Keratinocyte (primary cell): Measurements from ENCODE around the gene SP140.

Source experiments
- EZH2 ChIP-seq: IDR thresholded peaks from one replicate; pipeline ENCODE4 v1.6.1; 2012; ENCODE audit warnings: inconsistent platforms, mild to moderate bottlenecking, low read length, moderate library complexity
- TF ChIP-seq, protein P1 (sequence below), 3 experiments: IDR thresholded peaks in 1 of 3; conservative IDR thresholded peaks in 1 of 3; optimal IDR thresholded peaks in 1 of 3; 2 replicates in 2 of 3; 3 replicates in 1 of 3; pipeline versions ENCODE3 to v1.5.1; 2011; ENCODE audit warnings: low read length in 3 of 3, mild to moderate bottlenecking in 3 of 3, moderate library complexity in 2 of 3, control low read depth in 1 of 3, inconsistent platforms in 1 of 3; ENCODE audit not compliant: insufficient read depth in 2 of 3; ENCODE audit errors: extremely low read depth in 1 of 3

DNA sequence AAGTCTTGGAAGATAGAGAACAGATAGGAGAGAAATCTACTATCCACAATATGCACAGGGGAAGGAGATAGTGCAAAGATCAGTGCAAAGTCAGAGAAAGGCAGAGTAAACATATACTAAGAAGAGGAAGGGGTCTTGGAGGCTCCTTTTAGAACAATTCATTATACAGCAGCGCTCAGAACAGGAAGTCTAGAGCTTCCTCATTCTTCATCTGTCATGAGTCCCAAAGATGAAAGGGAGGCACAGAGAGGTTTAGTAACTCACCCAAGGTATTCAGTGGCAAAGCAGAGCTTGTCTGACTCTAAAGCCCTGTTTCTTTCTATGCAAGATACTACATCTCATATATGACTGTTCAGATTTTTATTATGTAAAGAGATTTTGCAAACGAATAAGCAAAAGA is 7.1 kb upstream of the SP140 start:
- TF ChIP-seq EZH2 = no peak
- TF ChIP-seq, protein P1, sequence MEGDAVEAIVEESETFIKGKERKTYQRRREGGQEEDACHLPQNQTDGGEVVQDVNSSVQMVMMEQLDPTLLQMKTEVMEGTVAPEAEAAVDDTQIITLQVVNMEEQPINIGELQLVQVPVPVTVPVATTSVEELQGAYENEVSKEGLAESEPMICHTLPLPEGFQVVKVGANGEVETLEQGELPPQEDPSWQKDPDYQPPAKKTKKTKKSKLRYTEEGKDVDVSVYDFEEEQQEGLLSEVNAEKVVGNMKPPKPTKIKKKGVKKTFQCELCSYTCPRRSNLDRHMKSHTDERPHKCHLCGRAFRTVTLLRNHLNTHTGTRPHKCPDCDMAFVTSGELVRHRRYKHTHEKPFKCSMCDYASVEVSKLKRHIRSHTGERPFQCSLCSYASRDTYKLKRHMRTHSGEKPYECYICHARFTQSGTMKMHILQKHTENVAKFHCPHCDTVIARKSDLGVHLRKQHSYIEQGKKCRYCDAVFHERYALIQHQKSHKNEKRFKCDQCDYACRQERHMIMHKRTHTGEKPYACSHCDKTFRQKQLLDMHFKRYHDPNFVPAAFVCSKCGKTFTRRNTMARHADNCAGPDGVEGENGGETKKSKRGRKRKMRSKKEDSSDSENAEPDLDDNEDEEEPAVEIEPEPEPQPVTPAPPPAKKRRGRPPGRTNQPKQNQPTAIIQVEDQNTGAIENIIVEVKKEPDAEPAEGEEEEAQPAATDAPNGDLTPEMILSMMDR (optimal IDR thresholded peaks at IDR 0.05 in 1 of 3, IDR thresholded peaks at IDR 0.05 in 1 of 3, conservative IDR thresholded peaks at IDR 0.05 in 1 of 3; ENCODE audit: extremely low read depth in 1 of 3, insufficient read depth in 2 of 3, low read length in 3 of 3) = no peak
